ENCODE measurements around the gene USP31.

GRCh38 chr16:23146877-23147601 lies 2.2 kb downstream of the USP31 start:
- TF ChIP-seq CTCF (IDR thresholded peaks at IDR 0.05; ENCODE audit: borderline replicate concordance, extremely low read depth, low read length, poor library complexity, severe bottlenecking) = no peak
- no peak for TF ChIP-seq EZH2 (IDR thresholded peaks at IDR 0.05; ENCODE audit: borderline replicate concordance, low read depth, low read length, severe bottlenecking)
